Measurements from ENCODE around the gene SCT. TPM values are rescaled to one million over a fixed set of nuclear protein-coding genes. Genes with fewer than 3 reads are reported as not detected.

Gene SCT
- total RNA-seq, 2 donors from 2014 or later: not detected

DNA sequence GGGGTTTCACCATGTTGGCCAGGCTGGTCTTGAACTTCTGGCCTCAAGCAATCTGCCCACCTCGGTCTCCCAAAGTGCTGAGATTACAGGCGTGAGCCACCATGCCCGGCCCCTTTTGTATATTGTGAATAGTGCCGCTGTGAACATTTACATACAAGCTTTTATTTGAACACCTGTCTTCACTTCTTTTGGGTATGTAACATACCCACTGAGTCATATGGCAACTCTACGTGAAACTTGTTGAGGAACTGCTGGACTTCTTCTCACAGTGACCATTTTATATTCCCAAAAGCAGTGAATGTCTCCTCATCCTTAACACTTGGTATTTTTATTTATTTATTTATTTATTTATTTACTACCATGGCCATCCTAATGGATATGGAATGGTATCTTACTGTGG is 3.9 kb upstream of the SCT start:
- Histone ChIP-seq H3K4me3 (no peak overlapping the region), H3K27ac (no peak overlapping the region), H3K27me3 (no peaks in the 10 kb centered on the region), H3K4me1 (no peaks in the 10 kb centered on the region), H3K9me3 (no peaks in the 10 kb centered on the region), H3K36me3 (replicated peaks in 1 of 2; ENCODE audit: insufficient read depth in 1 of 2, low read depth in 2 of 2) (no peaks in the 10 kb centered on the region)
- ATAC-seq: no peak
- intact Hi-C loops (cut with DNase I): no loop called here
- no peak for TF ChIP-seq POLR2A (IDR thresholded peaks at IDR 0.05)
- TF ChIP-seq, protein P1, sequence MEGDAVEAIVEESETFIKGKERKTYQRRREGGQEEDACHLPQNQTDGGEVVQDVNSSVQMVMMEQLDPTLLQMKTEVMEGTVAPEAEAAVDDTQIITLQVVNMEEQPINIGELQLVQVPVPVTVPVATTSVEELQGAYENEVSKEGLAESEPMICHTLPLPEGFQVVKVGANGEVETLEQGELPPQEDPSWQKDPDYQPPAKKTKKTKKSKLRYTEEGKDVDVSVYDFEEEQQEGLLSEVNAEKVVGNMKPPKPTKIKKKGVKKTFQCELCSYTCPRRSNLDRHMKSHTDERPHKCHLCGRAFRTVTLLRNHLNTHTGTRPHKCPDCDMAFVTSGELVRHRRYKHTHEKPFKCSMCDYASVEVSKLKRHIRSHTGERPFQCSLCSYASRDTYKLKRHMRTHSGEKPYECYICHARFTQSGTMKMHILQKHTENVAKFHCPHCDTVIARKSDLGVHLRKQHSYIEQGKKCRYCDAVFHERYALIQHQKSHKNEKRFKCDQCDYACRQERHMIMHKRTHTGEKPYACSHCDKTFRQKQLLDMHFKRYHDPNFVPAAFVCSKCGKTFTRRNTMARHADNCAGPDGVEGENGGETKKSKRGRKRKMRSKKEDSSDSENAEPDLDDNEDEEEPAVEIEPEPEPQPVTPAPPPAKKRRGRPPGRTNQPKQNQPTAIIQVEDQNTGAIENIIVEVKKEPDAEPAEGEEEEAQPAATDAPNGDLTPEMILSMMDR (IDR thresholded peaks at IDR 0.05): no peak
- 76 to 90% methylated on average over 5 of the region's 5 CpGs for WGBS, 2 donors
- DNase-seq: no peak

DNA sequence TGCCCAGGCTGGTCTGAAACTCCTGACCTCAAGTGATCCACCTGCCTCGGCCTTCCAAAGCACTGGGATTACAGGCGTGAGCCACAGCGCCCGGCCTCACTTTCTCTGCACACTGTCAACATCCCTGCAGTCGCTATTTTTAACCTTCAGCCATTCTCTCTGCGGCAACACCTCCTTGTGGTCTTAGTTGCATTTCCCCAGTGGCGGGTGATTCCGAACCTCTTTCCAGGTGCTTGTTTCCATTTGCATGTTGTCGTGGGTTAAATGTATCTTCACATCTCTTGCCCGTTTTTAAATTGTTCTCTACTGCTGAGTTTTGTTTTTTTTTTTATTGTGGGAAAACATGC is 2.2 kb upstream of the SCT start:
- TF ChIP-seq, protein P1 (IDR thresholded peaks at IDR 0.05): no peak
- no peak for TF ChIP-seq POLR2A (IDR thresholded peaks at IDR 0.05)
- no peaks in the 10 kb centered on the region for H3K9me3 ChIP-seq
- no peaks in the 10 kb centered on the region for H3K27me3 ChIP-seq
- whole genome bisulfite sequencing, 2 donors: 52 to 64% methylated on average over 10 of the region's 10 CpGs
- H3K4me1 ChIP-seq: no peaks in the 10 kb centered on the region
- no peaks in the 10 kb centered on the region for H3K36me3 ChIP-seq (replicated peaks in 1 of 2; ENCODE audit: insufficient read depth in 1 of 2, low read depth in 2 of 2)
- DNase-seq: no peak
- no peak overlapping the region for H3K27ac ChIP-seq
- intact Hi-C loops (cut with DNase I): no loop called here
- ATAC-seq: no peak
- no peak overlapping the region for H3K4me3 ChIP-seq

DNA sequence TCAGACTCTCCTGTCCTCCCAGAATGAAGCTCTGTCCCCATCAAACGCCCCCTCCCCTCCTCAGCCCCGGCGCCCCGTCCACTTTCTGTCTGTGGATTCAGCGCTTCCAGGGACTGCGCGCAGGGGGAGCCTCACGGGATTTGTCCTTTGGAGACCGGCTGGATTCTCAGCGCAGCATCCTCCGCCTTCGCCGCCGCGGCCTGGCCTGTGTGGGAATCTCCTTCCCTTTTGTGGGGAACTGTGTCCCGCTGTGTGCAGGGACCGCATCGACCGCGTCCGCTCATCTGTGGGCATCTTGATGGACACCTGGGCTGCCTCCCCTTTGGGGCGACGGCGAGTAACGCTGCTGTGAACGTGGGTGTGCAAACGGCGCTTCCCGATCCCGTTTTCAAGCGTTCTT is 1.1 kb upstream of the SCT start:
- WGBS, 2 donors: 93 to 94% methylated on average over 31 of the region's 31 CpGs
- intact Hi-C loops (cut with DNase I): no loop called here
- no peak overlapping the region for H3K4me3 ChIP-seq
- no peak for DNase-seq
- H3K27ac ChIP-seq: no peak overlapping the region
- TF ChIP-seq, protein P1 (IDR thresholded peaks at IDR 0.05): no peak
- TF ChIP-seq POLR2A (IDR thresholded peaks at IDR 0.05): no peak
- ATAC-seq: no peak
- H3K36me3 ChIP-seq (replicated peaks in 1 of 2; ENCODE audit: insufficient read depth in 1 of 2, low read depth in 2 of 2): no peaks in the 10 kb centered on the region
- H3K4me1 ChIP-seq: no peaks in the 10 kb centered on the region
- H3K27me3 ChIP-seq: no peaks in the 10 kb centered on the region
- no peaks in the 10 kb centered on the region for H3K9me3 ChIP-seq

DNA sequence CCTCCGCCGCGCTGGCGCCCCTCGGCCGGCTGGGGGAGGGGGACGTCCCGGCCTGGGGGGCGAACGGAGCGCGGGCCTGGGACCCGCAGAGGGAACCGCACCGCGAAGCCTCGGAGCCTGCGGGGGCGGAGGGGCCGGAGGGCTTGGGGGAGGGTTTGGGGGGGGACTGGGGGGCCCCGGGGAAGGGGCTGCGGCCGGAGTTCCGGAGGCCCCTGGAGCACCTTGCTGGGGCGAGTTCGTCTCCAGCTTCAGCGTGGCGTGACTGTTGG is 261 bp upstream of the SCT start:
- H3K27me3 ChIP-seq: no peaks in the 10 kb centered on the region
- intact Hi-C loops (cut with DNase I): no loop called here
- H3K4me1 ChIP-seq: no peaks in the 10 kb centered on the region
- ATAC-seq (no peak), DNase-seq (no peak)
- WGBS, 2 donors: 57 to 69% methylated on average over 2 to 4 of the region's 28 CpGs
- no peak for TF ChIP-seq POLR2A (IDR thresholded peaks at IDR 0.05)
- TF ChIP-seq, protein P1 (IDR thresholded peaks at IDR 0.05): no peak
- no peaks in the 10 kb centered on the region for H3K36me3 ChIP-seq (replicated peaks in 1 of 2; ENCODE audit: insufficient read depth in 1 of 2, low read depth in 2 of 2)
- H3K4me3 ChIP-seq: no peak overlapping the region
- H3K9me3 ChIP-seq: no peaks in the 10 kb centered on the region
- H3K27ac ChIP-seq: no peak overlapping the region

GRCh38 chr11:625636-626268 is 1.2 kb downstream of the SCT start:
- no peak overlapping the region for H3K27ac ChIP-seq
- TF ChIP-seq POLR2A (IDR thresholded peaks at IDR 0.05): no peak
- TF ChIP-seq, protein P1 (IDR thresholded peaks at IDR 0.05): no peak
- H3K4me3 ChIP-seq: no peak overlapping the region
- WGBS, 2 donors: 83 to 90% methylated on average over 13 to 22 of the region's 22 CpGs
- no peaks in the 10 kb centered on the region for H3K4me1 ChIP-seq
- no peaks in the 10 kb centered on the region for H3K9me3 ChIP-seq
- no peaks in the 10 kb centered on the region for H3K36me3 ChIP-seq (replicated peaks in 1 of 2; ENCODE audit: insufficient read depth in 1 of 2, low read depth in 2 of 2)
- intact Hi-C loops (cut with DNase I): no loop called here
- H3K27me3 ChIP-seq: no peaks in the 10 kb centered on the region
- DNase-seq (peak in 1 of 4 donors; percentile 11), ATAC-seq (peak; percentile 7)

Data from body of pancreas (tissue), 4 donors.